ENCODE data around the gene NAA20.

DNA sequence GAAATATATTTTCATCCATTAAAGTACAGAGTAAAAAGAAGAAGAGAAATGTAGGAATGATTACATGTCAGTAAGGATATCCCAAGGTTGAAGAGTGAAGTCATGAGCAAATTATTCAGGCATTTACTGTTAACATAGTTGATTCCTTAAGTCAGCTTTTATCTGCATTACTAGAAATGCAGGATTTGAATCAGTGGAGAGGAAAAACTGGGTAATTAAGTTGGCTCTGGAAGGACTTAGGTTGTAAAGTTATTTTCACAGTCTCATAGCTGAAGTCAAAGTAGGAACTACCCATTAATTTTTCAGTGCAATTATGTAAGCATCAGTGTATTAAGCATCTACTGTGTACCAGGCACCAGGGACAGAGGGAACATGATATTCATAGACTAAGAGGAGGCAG lies 7.8 kb downstream of the NAA20 start:
- TF ChIP-seq, protein P1, sequence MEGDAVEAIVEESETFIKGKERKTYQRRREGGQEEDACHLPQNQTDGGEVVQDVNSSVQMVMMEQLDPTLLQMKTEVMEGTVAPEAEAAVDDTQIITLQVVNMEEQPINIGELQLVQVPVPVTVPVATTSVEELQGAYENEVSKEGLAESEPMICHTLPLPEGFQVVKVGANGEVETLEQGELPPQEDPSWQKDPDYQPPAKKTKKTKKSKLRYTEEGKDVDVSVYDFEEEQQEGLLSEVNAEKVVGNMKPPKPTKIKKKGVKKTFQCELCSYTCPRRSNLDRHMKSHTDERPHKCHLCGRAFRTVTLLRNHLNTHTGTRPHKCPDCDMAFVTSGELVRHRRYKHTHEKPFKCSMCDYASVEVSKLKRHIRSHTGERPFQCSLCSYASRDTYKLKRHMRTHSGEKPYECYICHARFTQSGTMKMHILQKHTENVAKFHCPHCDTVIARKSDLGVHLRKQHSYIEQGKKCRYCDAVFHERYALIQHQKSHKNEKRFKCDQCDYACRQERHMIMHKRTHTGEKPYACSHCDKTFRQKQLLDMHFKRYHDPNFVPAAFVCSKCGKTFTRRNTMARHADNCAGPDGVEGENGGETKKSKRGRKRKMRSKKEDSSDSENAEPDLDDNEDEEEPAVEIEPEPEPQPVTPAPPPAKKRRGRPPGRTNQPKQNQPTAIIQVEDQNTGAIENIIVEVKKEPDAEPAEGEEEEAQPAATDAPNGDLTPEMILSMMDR (IDR thresholded peaks at IDR 0.05): no peak
- TF ChIP-seq EP300 (IDR thresholded peaks at IDR 0.05): no peak
- no peak for TF ChIP-seq POLR2A (IDR thresholded peaks at IDR 0.05)
- TF ChIP-seq POLR2AphosphoS5 (IDR thresholded peaks at IDR 0.05): no peak

All from upper lobe of left lung (tissue), 4 donors.